ENCODE data around the gene EXOC7. TPM values are rescaled to one million over a fixed set of nuclear protein-coding genes. Genes with fewer than 3 reads are reported as not detected.

Gene EXOC7
- total and polyA plus RNA-seq, 7 experiments from 2014 or later: 46.6 to 204 (median 121) TPM

- H3K4me1 ChIP-seq (ENCODE audit: control insufficient read depth in 2 of 2, insufficient read depth in 2 of 2, low read length in 2 of 2): no peaks in the 10 kb centered on the region
- no peak overlapping the region for H3K4me3 ChIP-seq (ENCODE audit: low read length)
- Mint-ChIP-seq H3K4me1 (peaks cover 0 to 21% (median 12%) of the 10 kb centered on the region in 7 donors), H3K4me3 (no peak overlapping the region), H3K9me3 (no peaks in the 10 kb centered on the region), H3K27ac (peak overlapping the region in 8 of 9 donors; percentile 9 to 80 (median 63)), H3K27me3 (no peaks in the 10 kb centered on the region), H3K36me3 (peaks cover 6 to 32% (median 15%) of the 10 kb centered on the region in 5 donors)
- intact Hi-C loops (cut with micrococcal nuclease): no loop called here
- CTCF ChIA-PET: interaction anchor here (0.6 kb wide), 1 partner anchor 150 kb away, joined by 5 read pairs; no protein-coding TSS in a partner anchor
- H3K27ac ChIP-seq (ENCODE audit: low read depth, low read length): no peak overlapping the region
- no peak for ATAC-seq
- POLR2A ChIA-PET: interaction anchor here (1.5 kb wide), 1 partner anchor 14 kb away, joined by 3 read pairs; no protein-coding TSS in a partner anchor
- H3K27me3 ChIP-seq (ENCODE audit: control insufficient read depth in 2 of 2, insufficient read depth in 2 of 2, low read length in 2 of 2): no peaks in the 10 kb centered on the region
- H3K9me3 ChIP-seq (ENCODE audit: control insufficient read depth in 2 of 3, low read length in 3 of 3): no peaks in the 10 kb centered on the region
- peaks cover 9 to 41% (median 23%) of the 10 kb centered on the region in 3 experiments for H3K36me3 ChIP-seq (ENCODE audit: control insufficient read depth in 2 of 3, insufficient read depth in 3 of 3, low read length in 3 of 3)
- no peak for DNase-seq
Observed at GRCh38 chr17:76036497-76037261, 66.9 kb downstream of the EXOC7 start.

- Histone ChIP-seq H3K9me3 (ENCODE audit: control insufficient read depth in 2 of 3, low read length in 3 of 3) (no peaks in the 10 kb centered on the region), H3K4me1 (ENCODE audit: control insufficient read depth in 2 of 2, insufficient read depth in 2 of 2, low read length in 2 of 2) (peaks cover 2 to 7% of the 10 kb centered on the region in 2 donors), H3K27ac (ENCODE audit: low read depth, low read length) (no peak overlapping the region), H3K27me3 (ENCODE audit: control insufficient read depth in 2 of 2, insufficient read depth in 2 of 2, low read length in 2 of 2) (no peaks in the 10 kb centered on the region), H3K4me3 (ENCODE audit: low read length) (no peak overlapping the region), H3K36me3 (ENCODE audit: control insufficient read depth in 2 of 3, insufficient read depth in 3 of 3, low read length in 3 of 3) (peaks cover 6 to 21% (median 7%) of the 10 kb centered on the region in 3 experiments)
- ChIA-PET CTCF (interaction anchor here (0.6 to 1.6 kb wide), 3 partner anchors 12 to 73 kb away, joined by 3 to 6 read pairs (median 4); no protein-coding TSS in a partner anchor), POLR2A (interaction anchor here (0.9 to 1.3 kb wide), 2 partner anchors 8 to 29 kb away, joined by 3 to 4 read pairs; no protein-coding TSS in a partner anchor)
- Mint-ChIP-seq H3K9me3 (no peaks in the 10 kb centered on the region), H3K4me3 (no peak overlapping the region), H3K4me1 (peaks cover 3 to 29% (median 19%) of the 10 kb centered on the region in 7 donors), H3K36me3 (peaks cover 0 to 16% (median 10%) of the 10 kb centered on the region in 5 donors), H3K27me3 (no peaks in the 10 kb centered on the region), H3K27ac (peak overlapping the region in 7 of 9 donors; percentile 8 to 92 (median 51))
- intact Hi-C loops (cut with micrococcal nuclease): no loop called here
- no peak for ATAC-seq
- no peak for DNase-seq
Observed at GRCh38 chr17:76034428-76035350, 68.9 kb downstream of the EXOC7 start.

- H3K36me3 Mint-ChIP-seq: peaks cover 0 to under 1% (median 0%) of the 10 kb centered on the region in 5 donors
- ATAC-seq: no peak
- H3K27ac Mint-ChIP-seq: peak overlapping the region in 4 of 9 donors; percentile 56 to 81 (median 73)
- Histone ChIP-seq H3K27me3 (ENCODE audit: control insufficient read depth in 2 of 2, insufficient read depth in 2 of 2, low read length in 2 of 2) (no peaks in the 10 kb centered on the region), H3K4me1 (ENCODE audit: control insufficient read depth in 2 of 2, insufficient read depth in 2 of 2, low read length in 2 of 2) (peaks cover 8 to 23% of the 10 kb centered on the region in 2 donors), H3K9me3 (ENCODE audit: control insufficient read depth in 2 of 3, low read length in 3 of 3) (no peaks in the 10 kb centered on the region), H3K27ac (ENCODE audit: low read depth, low read length) (no peak overlapping the region), H3K36me3 (ENCODE audit: control insufficient read depth in 2 of 3, insufficient read depth in 3 of 3, low read length in 3 of 3) (peaks cover under 1 to 7% (median 4%) of the 10 kb centered on the region in 3 experiments), H3K4me3 (ENCODE audit: low read length) (no peak overlapping the region)
- no peaks in the 10 kb centered on the region for H3K9me3 Mint-ChIP-seq
- H3K27me3 Mint-ChIP-seq: no peaks in the 10 kb centered on the region
- intact Hi-C loops (cut with micrococcal nuclease): no loop called here
- CTCF ChIA-PET: interaction anchor here (1.5 kb wide), 1 partner anchor 19 kb away, joined by 5 read pairs; no protein-coding TSS in a partner anchor
- DNase-seq: no peak
- no peak overlapping the region for H3K4me3 Mint-ChIP-seq
- peaks cover 9 to 39% (median 32%) of the 10 kb centered on the region in 7 donors for H3K4me1 Mint-ChIP-seq
- POLR2A ChIA-PET: interaction anchor here (0.7 to 1.3 kb wide), 2 partner anchors 19 to 30 kb away, joined by 3 to 4 read pairs; no protein-coding TSS in a partner anchor
Observed at GRCh38 chr17:76033139-76033538, 70.4 kb downstream of the EXOC7 start.

GRCh38 chr17:76032780-76033108 lies 70.8 kb downstream of the EXOC7 start:
- H3K27me3 Mint-ChIP-seq: no peaks in the 10 kb centered on the region
- no peak for DNase-seq
- H3K4me1 ChIP-seq (ENCODE audit: control insufficient read depth in 2 of 2, insufficient read depth in 2 of 2, low read length in 2 of 2): peaks cover 8 to 23% of the 10 kb centered on the region in 2 donors
- H3K36me3 Mint-ChIP-seq: no peaks in the 10 kb centered on the region
- H3K4me3 Mint-ChIP-seq: no peak overlapping the region
- no peak overlapping the region for H3K4me3 ChIP-seq (ENCODE audit: low read length)
- peaks cover 9 to 41% (median 32%) of the 10 kb centered on the region in 7 donors for H3K4me1 Mint-ChIP-seq
- H3K36me3 ChIP-seq (ENCODE audit: control insufficient read depth in 2 of 3, insufficient read depth in 3 of 3, low read length in 3 of 3): peaks cover 0 to 3% (median 0%) of the 10 kb centered on the region in 3 experiments
- no peak for ATAC-seq
- ChIA-PET POLR2A (interaction anchor here (0.7 kb wide), 1 partner anchor 19 kb away, joined by 3 read pairs; no protein-coding TSS in a partner anchor), CTCF (interaction anchor here (1.5 kb wide), 1 partner anchor 18 kb away, joined by 5 read pairs; no protein-coding TSS in a partner anchor)
- no peak overlapping the region for H3K27ac ChIP-seq (ENCODE audit: low read depth, low read length)
- no peaks in the 10 kb centered on the region for H3K9me3 Mint-ChIP-seq
- H3K27me3 ChIP-seq (ENCODE audit: control insufficient read depth in 2 of 2, insufficient read depth in 2 of 2, low read length in 2 of 2): no peaks in the 10 kb centered on the region
- no peaks in the 10 kb centered on the region for H3K9me3 ChIP-seq (ENCODE audit: control insufficient read depth in 2 of 3, low read length in 3 of 3)
- intact Hi-C loops (cut with micrococcal nuclease): no loop called here
- peak overlapping the region in 2 of 9 donors; percentile 25 to 56 for H3K27ac Mint-ChIP-seq

- POLR2A ChIA-PET: interaction anchor here (0.6 to 0.7 kb wide), 4 partner anchors 16 to 28 kb away, joined by 3 to 4 read pairs (median 3); no protein-coding TSS in a partner anchor
- Mint-ChIP-seq H3K4me1 (peaks cover 9 to 43% (median 31%) of the 10 kb centered on the region in 7 donors), H3K36me3 (no peaks in the 10 kb centered on the region), H3K27me3 (no peaks in the 10 kb centered on the region), H3K4me3 (no peak overlapping the region), H3K27ac (peak overlapping the region in 2 of 9 donors; percentile 25 to 56), H3K9me3 (no peaks in the 10 kb centered on the region)
- no peak overlapping the region for H3K4me3 ChIP-seq (ENCODE audit: low read length)
- H3K27ac ChIP-seq (ENCODE audit: low read depth, low read length): no peak overlapping the region
- H3K9me3 ChIP-seq (ENCODE audit: control insufficient read depth in 2 of 3, low read length in 3 of 3): no peaks in the 10 kb centered on the region
- H3K36me3 ChIP-seq (ENCODE audit: control insufficient read depth in 2 of 3, insufficient read depth in 3 of 3, low read length in 3 of 3): no peaks in the 10 kb centered on the region
- H3K27me3 ChIP-seq (ENCODE audit: control insufficient read depth in 2 of 2, insufficient read depth in 2 of 2, low read length in 2 of 2): no peaks in the 10 kb centered on the region
- H3K4me1 ChIP-seq (ENCODE audit: control insufficient read depth in 2 of 2, insufficient read depth in 2 of 2, low read length in 2 of 2): peaks cover 8 to 23% of the 10 kb centered on the region in 2 donors
- ATAC-seq (no peak), DNase-seq (no peak)
- CTCF ChIA-PET: interaction anchor here (1.5 kb wide), 1 partner anchor 18 kb away, joined by 5 read pairs; no protein-coding TSS in a partner anchor
- intact Hi-C loops (cut with micrococcal nuclease): no loop called here
Observed at GRCh38 chr17:76032073-76032779, 71.4 kb downstream of the EXOC7 start.

All from naive thymus-derived CD4-positive, alpha-beta T cell (primary cell).